ENCODE measurements around the gene RNFT1.
"Not testable (repeated sequence)": the region's sequence is repeated elsewhere in the genome, so short reads cannot be mapped to it uniquely, and the experiment has no call there.

Gene RNFT1, protein sequence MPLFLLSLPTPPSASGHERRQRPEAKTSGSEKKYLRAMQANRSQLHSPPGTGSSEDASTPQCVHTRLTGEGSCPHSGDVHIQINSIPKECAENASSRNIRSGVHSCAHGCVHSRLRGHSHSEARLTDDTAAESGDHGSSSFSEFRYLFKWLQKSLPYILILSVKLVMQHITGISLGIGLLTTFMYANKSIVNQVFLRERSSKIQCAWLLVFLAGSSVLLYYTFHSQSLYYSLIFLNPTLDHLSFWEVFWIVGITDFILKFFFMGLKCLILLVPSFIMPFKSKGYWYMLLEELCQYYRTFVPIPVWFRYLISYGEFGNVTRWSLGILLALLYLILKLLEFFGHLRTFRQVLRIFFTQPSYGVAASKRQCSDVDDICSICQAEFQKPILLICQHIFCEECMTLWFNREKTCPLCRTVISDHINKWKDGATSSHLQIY

DNA sequence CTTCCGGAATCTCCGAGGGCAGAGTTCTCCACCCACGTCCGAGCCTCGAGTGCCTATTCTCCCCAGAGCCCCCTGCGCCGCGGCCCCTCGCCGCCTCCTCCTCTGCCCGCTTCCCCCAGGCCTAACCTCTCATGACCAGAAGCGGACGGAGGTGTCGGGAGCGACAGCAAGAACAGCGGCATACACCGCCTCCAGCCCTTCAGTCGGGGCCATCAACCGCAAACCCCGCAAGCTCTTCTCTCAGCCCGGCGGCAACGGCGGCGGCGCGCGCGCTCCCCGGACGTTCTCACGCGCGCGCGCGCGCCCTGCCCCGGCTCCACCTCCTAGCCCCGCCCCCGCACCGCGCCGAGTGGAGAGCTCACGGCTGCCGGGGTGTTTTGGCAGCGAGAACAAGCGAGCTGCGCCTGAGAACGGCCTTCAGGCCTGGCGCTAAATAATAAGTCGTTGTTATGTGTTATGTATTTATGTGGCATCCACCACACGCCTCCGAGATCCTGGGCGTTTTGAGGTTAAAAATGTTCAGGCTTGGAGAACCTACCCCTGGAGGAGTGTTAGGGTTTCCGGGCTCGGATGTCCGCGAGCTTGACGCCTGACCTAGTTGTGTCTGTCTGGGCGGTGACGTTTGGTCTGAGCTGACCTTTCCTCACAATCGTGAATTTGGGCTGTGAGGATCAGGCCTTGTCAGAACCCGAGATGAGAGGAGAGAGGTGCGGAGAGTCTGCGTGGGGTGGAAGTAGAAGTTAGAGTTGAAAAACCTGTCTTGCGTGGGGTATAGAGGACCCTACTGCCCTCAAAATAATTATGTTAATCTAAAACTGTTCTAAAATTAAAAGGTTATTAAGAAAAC, at the start of gene RNFT1:
Gene RNFT1 (minus strand): TSS at position 259 of the 847 bp plus-strand sequence. CDS start 77 bp downstream, at position 182.
- FAIRE-seq, result no peak

GRCh38 chr17:60009326-60009725, 44.8 kb upstream of the RNFT1 start:
- not testable (repeated sequence) for FAIRE-seq

- FAIRE-seq, result not testable (repeated sequence)
Observed at GRCh38 chr17:60008377-60008776, 43.8 kb upstream of the RNFT1 start.

GRCh38 chr17:60006160-60006559, 41.6 kb upstream of the RNFT1 start:
- FAIRE-seq, result no peak

GRCh38 chr17:60004561-60004960, 40.0 kb upstream of the RNFT1 start:
- not testable (repeated sequence) for FAIRE-seq

DNA sequence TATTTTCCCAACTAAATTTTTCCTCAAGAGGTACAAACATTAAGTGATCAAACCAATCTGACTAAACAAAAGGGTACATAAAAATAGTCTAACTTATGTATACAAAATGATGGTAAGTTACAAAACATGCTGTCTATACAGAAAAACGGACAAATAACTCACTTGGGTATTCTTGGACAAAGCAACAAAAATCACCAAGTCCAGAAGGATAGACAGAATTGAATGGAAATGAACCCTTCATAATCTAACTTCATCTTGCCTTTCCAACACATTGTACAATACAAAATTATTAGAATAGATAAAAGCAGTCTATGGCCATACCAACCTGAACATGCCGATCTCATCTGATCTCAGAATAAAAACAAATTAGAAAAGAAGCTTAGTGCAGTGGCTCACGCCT, 37.9 kb upstream of the RNFT1 start:
- FAIRE-seq, result not testable (repeated sequence)

GRCh38 chr17:59996608-59997007, 32.1 kb upstream of the RNFT1 start:
- FAIRE-seq, result not testable (repeated sequence)

GRCh38 chr17:59975166-59975565, 10.6 kb upstream of the RNFT1 start:
- not testable (repeated sequence) for FAIRE-seq

- FAIRE-seq, result not testable (repeated sequence)
Observed at GRCh38 chr17:59973483-59973882, 8.9 kb upstream of the RNFT1 start.

- no peak for FAIRE-seq
Observed at GRCh38 chr17:59972778-59973177, 8.2 kb upstream of the RNFT1 start.

- FAIRE-seq, result not testable (repeated sequence)
Observed at GRCh38 chr17:59971771-59972170, 7.2 kb upstream of the RNFT1 start.

DNA sequence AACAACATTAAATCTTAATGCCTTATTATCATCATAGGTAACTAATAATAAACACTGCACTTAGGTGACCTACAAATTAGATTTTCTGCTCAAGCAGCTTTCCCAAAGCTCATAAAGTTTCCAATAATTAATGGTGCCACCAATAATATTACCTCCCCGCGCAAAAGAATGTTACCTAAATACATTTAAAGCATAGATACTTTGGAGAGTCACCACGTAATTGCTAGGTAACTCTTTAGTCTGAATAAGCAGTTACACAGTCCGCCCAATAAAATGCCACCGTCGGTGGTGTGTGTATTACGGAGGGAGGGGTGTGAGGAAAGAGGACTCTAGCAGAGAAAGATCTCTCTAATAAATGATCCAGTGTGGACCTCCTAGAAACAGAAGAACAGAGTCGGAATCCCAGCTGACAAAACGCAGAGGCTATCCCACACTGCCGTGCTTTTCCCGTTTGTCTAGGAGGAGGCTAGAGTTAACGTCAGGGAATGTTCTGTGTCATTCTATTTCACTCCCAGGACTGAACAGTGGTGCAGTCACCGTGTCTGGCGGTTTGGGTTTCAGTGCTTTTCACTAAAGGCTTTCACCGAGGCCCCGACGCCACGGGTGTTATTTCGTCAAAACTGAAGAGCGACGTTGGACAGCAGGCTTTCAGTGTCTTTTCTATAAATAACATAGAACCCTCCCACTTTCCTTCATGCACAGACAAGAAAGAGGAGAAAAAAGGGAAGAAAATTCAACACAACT, 630 bp downstream of the RNFT1 start:
- FAIRE-seq, result no peak

- no peak for FAIRE-seq
Observed at GRCh38 chr17:59962739-59963318, 1.7 kb downstream of the RNFT1 start.

DNA sequence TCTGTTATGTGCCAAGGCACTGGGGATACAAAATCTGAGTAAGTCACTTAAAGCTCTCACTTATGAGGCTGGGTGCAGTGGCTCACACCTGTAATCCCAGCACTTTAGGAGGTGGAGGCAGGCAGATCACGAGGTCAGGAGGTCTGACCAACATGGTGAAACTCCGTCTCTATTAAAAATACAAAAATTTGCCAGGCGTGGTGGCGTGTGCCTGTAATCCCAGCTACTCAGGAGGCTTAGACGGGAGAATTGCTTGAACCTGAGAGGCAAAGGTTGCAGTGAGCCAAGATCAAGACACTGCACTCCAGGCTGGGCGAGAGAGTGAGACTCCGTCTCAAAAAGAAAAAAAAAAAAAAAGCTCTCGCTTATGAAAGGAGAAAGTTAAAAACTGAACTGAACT, 5.0 kb downstream of the RNFT1 start:
- FAIRE-seq, result not testable (repeated sequence)

GRCh38 chr17:59954856-59955255, 9.7 kb downstream of the RNFT1 start:
- FAIRE-seq, result no peak

DNA sequence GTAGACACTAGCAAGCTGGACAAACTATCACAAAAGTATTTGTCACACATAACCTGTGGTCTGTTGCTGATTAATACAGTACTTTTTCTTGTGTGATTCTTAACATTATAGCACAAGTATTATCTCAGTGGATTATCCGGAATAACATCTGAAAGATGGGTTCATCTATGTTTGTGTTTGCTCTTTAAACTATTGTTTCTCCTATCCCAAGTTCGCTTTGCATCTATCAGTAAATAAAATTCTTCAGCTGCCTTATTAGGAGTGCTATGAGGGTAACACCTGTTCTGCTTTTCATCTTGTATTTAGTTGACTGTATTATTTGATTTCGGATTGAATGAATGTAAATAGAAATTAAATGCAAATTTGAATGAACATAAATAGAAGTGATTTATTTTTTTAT, 14.5 kb downstream of the RNFT1 start:
- no peak for FAIRE-seq

- FAIRE-seq, result not testable (repeated sequence)
Observed at GRCh38 chr17:59947310-59947709, 17.2 kb downstream of the RNFT1 start.

DNA sequence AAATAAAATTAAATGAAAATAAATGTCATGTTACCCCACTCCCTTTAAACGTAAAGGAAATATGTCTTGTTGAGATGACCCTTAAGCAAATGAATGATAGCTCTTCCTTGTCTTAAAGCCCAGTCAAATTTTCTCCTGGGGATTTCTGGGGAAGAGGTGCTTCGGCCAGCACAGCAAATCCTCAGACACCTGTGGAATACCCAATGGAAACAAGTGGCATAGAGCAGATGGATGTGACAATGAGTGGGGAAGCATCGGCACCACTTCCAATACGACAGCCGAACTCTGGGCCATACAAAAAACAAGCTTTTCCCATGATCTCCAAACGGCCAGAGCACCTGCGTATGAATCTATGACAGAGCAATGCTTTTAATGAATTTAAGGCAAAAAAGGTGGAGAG, 18.1 kb downstream of the RNFT1 start:
- FAIRE-seq, result not testable (repeated sequence)

DNA sequence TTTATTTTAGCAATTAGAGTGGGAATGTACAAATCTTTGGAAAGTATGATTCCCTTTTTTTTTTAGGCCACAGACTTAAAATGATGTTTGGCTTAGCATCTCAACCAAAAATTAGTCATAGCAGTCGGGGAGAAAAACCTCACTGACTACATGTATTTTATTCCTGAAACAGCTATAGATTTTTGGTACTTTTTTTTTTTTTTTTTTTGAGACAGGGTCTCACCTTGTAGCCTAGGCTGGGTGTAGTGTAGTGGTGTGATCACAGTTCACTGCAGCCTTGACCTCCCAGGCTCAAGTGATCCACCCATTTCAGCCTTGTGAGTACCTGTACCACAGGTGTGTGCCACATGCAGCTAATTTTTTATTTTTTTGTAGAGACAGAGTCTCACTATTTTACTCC, 23.4 kb downstream of the RNFT1 start:
- FAIRE-seq, result no peak

DNA sequence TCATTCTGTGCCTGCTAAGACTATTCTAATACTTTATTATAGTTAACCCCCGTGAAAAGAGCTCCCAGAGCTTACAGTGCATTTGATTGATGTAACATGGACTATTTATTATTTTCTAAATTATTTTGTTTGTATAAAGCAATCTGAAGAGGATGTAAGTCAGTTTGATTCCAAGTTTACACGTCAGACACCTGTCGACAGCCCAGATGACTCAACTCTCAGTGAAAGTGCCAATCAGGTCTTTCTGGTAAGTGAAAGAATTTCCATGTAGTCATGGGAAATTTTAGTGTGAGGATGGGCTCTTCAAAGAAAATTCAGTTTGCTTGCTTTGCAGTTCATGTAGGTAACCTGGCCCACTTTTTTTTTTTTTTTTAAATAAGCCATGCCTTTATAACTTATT, 23.8 kb downstream of the RNFT1 start:
- not testable (repeated sequence) for FAIRE-seq

DNA sequence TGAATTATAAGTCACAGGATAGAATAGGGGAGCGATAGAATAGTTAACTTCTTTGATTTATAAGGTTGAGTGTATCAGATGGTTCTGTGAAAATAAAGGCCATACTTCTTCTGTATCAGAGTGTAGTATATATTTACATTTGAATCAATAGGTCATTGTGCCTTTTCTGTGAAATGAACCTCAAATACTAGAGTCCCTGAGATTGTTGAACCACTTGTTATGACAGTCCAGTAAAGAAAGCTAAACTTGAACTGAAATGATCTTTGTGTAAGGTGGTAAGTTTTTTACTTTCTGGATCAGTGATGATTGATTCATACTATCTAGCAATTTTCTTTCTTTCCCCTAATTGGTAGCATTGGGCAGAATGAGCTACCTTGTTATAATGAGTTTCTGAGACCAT, 31.2 kb downstream of the RNFT1 start:
- not testable (repeated sequence) for FAIRE-seq

GRCh38 chr17:59930768-59931167, 33.8 kb downstream of the RNFT1 start:
- not testable (repeated sequence) for FAIRE-seq
